H9 (cell line): Measurements from ENCODE around the gene ALLC. TPM values are rescaled to one million over a fixed set of nuclear protein-coding genes. Genes with fewer than 3 reads are reported as not detected.

ENCODE experiments used
- DNase-seq: peaks from one replicate; pipeline ENCODE4 v3.0.0-alpha.2; 2017
- H2AFZ ChIP-seq: one replicate; pipeline ENCODE4 v1.6.1; 2013; ENCODE audit warnings: mild to moderate bottlenecking, low read length, control low read depth, moderate library complexity
- H2AK5ac ChIP-seq: 2 replicates; pipeline ENCODE4 v1.6.1; 2013; ENCODE audit warnings: low read length, control low read depth, mixed read lengths; ENCODE audit not compliant: insufficient read length
- H2BK120ac ChIP-seq: one replicate; pipeline ENCODE4 v1.6.1; 2013; ENCODE audit warnings: low read depth, mild to moderate bottlenecking, low read length, control low read depth, inconsistent platforms; ENCODE audit not compliant: poor library complexity, severe bottlenecking
- H2BK12ac ChIP-seq: 2 replicates; pipeline ENCODE4 v1.6.1; 2013; ENCODE audit warnings: low read length, control low read depth, mixed read lengths, low read depth; ENCODE audit not compliant: insufficient read length
- H2BK15ac ChIP-seq: 2 replicates; pipeline ENCODE4 v1.6.1; 2013; ENCODE audit warnings: low read depth, low read length, control low read depth
- H2BK20ac ChIP-seq: one replicate; pipeline ENCODE4 v1.6.1; 2013; ENCODE audit warnings: low read depth, mild to moderate bottlenecking, low read length, control low read depth, inconsistent platforms; ENCODE audit not compliant: poor library complexity, severe bottlenecking
- H2BK5ac ChIP-seq: 2 replicates; pipeline ENCODE4 v1.6.1; 2013; ENCODE audit warnings: low read length, control low read depth, mixed read lengths; ENCODE audit not compliant: insufficient read length
- H3K14ac ChIP-seq: 2 replicates; pipeline ENCODE4 v1.6.1; 2013; ENCODE audit warnings: low read length, control low read depth; ENCODE audit not compliant: insufficient read depth
- H3K18ac ChIP-seq: 2 replicates; pipeline ENCODE4 v1.6.1; 2013; ENCODE audit warnings: low read depth, mild to moderate bottlenecking, mixed read lengths, low read length, control low read depth; ENCODE audit not compliant: insufficient read length
- H3K23ac ChIP-seq: 2 replicates; pipeline ENCODE4 v1.6.1; 2013; ENCODE audit warnings: low read length, control low read depth, mixed read lengths, low read depth; ENCODE audit not compliant: insufficient read length
- H3K23me2 ChIP-seq: 2 replicates; pipeline ENCODE4 v1.6.1; 2013; ENCODE audit warnings: low read depth, mild to moderate bottlenecking, mixed read lengths, low read length, control low read depth; ENCODE audit not compliant: insufficient read length, poor library complexity, severe bottlenecking
- H3K27ac ChIP-seq: 2 replicates; pipeline ENCODE4 v1.5.1; 2013; ENCODE audit warnings: low read length, control low read depth, mixed read lengths, low read depth; ENCODE audit not compliant: insufficient read length
- H3K27me3 ChIP-seq: 2 replicates; pipeline ENCODE4 v1.6.1; 2013; ENCODE audit warnings: low read length, control low read depth, inconsistent platforms; ENCODE audit not compliant: insufficient read depth
- H3K4ac ChIP-seq: 2 replicates; pipeline ENCODE4 v1.6.1; 2013; ENCODE audit warnings: low read depth, mild to moderate bottlenecking, control low read depth, inconsistent platforms, low read length, moderate library complexity
- H3K4me1 ChIP-seq: 2 replicates; pipeline ENCODE4 v1.6.1; 2013; ENCODE audit warnings: low read length, control low read depth, inconsistent platforms; ENCODE audit not compliant: insufficient read depth
- H3K4me2 ChIP-seq: 2 replicates; pipeline ENCODE4 v1.6.1; 2013; ENCODE audit warnings: low read length, control low read depth, mixed read lengths; ENCODE audit not compliant: insufficient read length, insufficient read depth
- H3K56ac ChIP-seq: 2 replicates; pipeline ENCODE4 v1.6.1; 2013; ENCODE audit warnings: low read depth, mild to moderate bottlenecking, mixed read lengths, low read length, control low read depth; ENCODE audit not compliant: insufficient read length
- H3K79me1 ChIP-seq: 2 replicates; pipeline ENCODE4 v1.6.1; 2013; ENCODE audit warnings: low read depth, mild to moderate bottlenecking, moderate library complexity, low read length, control low read depth, inconsistent platforms; ENCODE audit not compliant: insufficient read depth, poor library complexity, severe bottlenecking
- H3K79me2 ChIP-seq: 2 replicates; pipeline ENCODE4 v1.6.1; 2013; ENCODE audit warnings: low read length, control low read depth, inconsistent platforms; ENCODE audit not compliant: insufficient read depth
- H3K9ac ChIP-seq: 2 replicates; pipeline ENCODE4 v1.6.1; 2013; ENCODE audit warnings: low read length, control low read depth, mixed read lengths; ENCODE audit not compliant: insufficient read length; ENCODE audit errors: extremely low read depth
- H3K9me3 ChIP-seq: one replicate; pipeline ENCODE4 v1.6.1; 2013; ENCODE audit warnings: low read depth, low read length, inconsistent platforms; ENCODE audit not compliant: control insufficient read depth
- H3T11ph ChIP-seq: one replicate; pipeline ENCODE4 v1.6.1; 2013; ENCODE audit warnings: mild to moderate bottlenecking, low read length, control low read depth, inconsistent platforms
- H4K20me1 ChIP-seq: one replicate; pipeline ENCODE4 v1.6.1; 2013; ENCODE audit not compliant: control insufficient read depth, insufficient read length, insufficient read depth
- H4K5ac ChIP-seq: 2 replicates; pipeline ENCODE4 v1.6.1; 2013; ENCODE audit warnings: low read depth, mild to moderate bottlenecking, mixed read lengths, low read length, control low read depth; ENCODE audit not compliant: insufficient read length
- H4K8ac ChIP-seq: replicated peaks from 2 replicates; pipeline ENCODE4 v1.6.1; 2013; ENCODE audit warnings: low read length, control low read depth, mixed read lengths, low read depth; ENCODE audit not compliant: insufficient read length
- H4K91ac ChIP-seq: 2 replicates; pipeline ENCODE4 v1.6.1; 2013; ENCODE audit warnings: low read depth, mild to moderate bottlenecking, moderate library complexity, mixed read lengths, low read length, control low read depth; ENCODE audit not compliant: insufficient read length
- H3K27ac Mint-ChIP-seq, 3 experiments: 2 replicates in 2 of 3; 3 replicates in 1 of 3; pipeline ENCODE4 v1.8.0; 2020 to 2021; ENCODE audit warnings: mixed read lengths in 3 of 3, mild to moderate bottlenecking in 1 of 3, moderate library complexity in 1 of 3
- H3K27me3 Mint-ChIP-seq: 2 replicates; pipeline ENCODE4 v1.8.0; 2021; ENCODE audit warnings: low read depth, mild to moderate bottlenecking, moderate library complexity, mixed read lengths
- H3K36me3 Mint-ChIP-seq, 3 experiments: 2 replicates in 2 of 3; 3 replicates in 1 of 3; pipeline ENCODE4 v1.8.0; 2020 to 2021; ENCODE audit warnings: low read depth in 3 of 3, mixed read lengths in 3 of 3; ENCODE audit not compliant: insufficient read depth in 1 of 3
- H3K4me1 Mint-ChIP-seq, 2 experiments: 2 replicates each; pipeline ENCODE4 v1.8.0; 2020; ENCODE audit warnings: mixed read lengths in 2 of 2
- H3K4me3 Mint-ChIP-seq, 2 experiments: 2 replicates in 1 of 2; 3 replicates in 1 of 2; pipeline ENCODE4 v1.8.0; 2020 to 2021; ENCODE audit warnings: mild to moderate bottlenecking in 2 of 2, mixed read lengths in 2 of 2, moderate library complexity in 1 of 2
- H3K9me3 Mint-ChIP-seq, 2 experiments: 2 replicates in 1 of 2; 3 replicates in 1 of 2; pipeline ENCODE4 v1.8.0; 2020; ENCODE audit warnings: mild to moderate bottlenecking in 2 of 2, mixed read lengths in 2 of 2, moderate library complexity in 1 of 2
- CTCF ChIP-seq: fragments of 200-600 bp; sonication (generic); conservative IDR thresholded peaks from 3 replicates; pipeline ENCODE4 v1.8.0; 2021; ENCODE audit warnings: antibody characterized with exemption, mild to moderate bottlenecking
- WGBS: extraction: QIAGEN DNeasy Blood & Tissue Kit; methylation state at CpG from one replicate; pipeline ENCODE4 v1.1.7; 2013; ENCODE audit warnings: missing lambda C conversion rate, low lambda C conversion rate, mixed read lengths; ENCODE audit not compliant: insufficient read length; ENCODE audit errors: extremely low coverage; 5-methylcytosine and 5-hydroxymethylcytosine counted together
- total RNA-seq: library from RNA; stranded (reverse); gene quantifications from 2 replicates; pipeline ENCODE4 v1.2.1, GENCODE V29; 2021

Gene ALLC
- total RNA-seq, 1 experiment from 2014 or later: not detected

DNA sequence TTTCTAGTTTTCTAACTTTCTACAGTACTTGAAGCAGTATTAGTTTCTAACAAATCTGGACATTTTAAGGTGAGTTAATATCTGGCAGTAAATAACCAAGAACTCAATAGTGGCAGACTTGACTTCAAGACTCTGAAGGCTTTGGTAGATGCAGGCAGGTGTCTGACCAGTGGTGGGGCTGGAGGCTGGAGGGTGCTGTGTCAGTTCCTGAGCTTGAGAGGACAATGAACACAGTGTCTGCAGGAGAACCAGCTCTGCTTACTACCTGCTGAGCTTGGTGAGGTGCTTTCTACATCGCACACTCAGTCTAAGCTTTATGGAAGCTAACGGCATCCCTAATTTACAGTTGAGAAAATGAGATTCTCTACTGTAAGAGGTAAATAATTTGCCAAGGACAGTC, 21.2 kb downstream of the ALLC start:
- no peak for TF ChIP-seq CTCF
- no peak overlapping the region for H2BK20ac ChIP-seq
- H3K4ac ChIP-seq: no peak overlapping the region
- H3K4me1 ChIP-seq: no peaks in the 10 kb centered on the region
- H3K23ac ChIP-seq: no peak overlapping the region
- no peak overlapping the region for H3K56ac ChIP-seq
- DNase-seq: no peak
- peaks cover 13% of the 10 kb centered on the region for H3K27me3 Mint-ChIP-seq
- H3K9ac ChIP-seq: no peak overlapping the region
- no peaks in the 10 kb centered on the region for H3K36me3 Mint-ChIP-seq
- no peaks in the 10 kb centered on the region; a peak in 1 of 5 replicates for H3K9me3 Mint-ChIP-seq
- H3K9me3 ChIP-seq: no peaks in the 10 kb centered on the region
- no peak overlapping the region for H2BK12ac ChIP-seq
- H3K27ac Mint-ChIP-seq: no peak overlapping the region
- H3K18ac ChIP-seq: no peak overlapping the region
- H3K79me1 ChIP-seq: no peaks in the 10 kb centered on the region
- H2BK5ac ChIP-seq: no peak overlapping the region
- no peak overlapping the region for H3K4me3 Mint-ChIP-seq
- no peaks in the 10 kb centered on the region for H4K20me1 ChIP-seq
- no peak overlapping the region for H2BK15ac ChIP-seq
- H3K27ac ChIP-seq: no peak overlapping the region
- H3K79me2 ChIP-seq: no peaks in the 10 kb centered on the region
- H2AK5ac ChIP-seq: no peak overlapping the region
- WGBS: no CpG with 5 or more reads among the region's 2 CpGs
- no peak overlapping the region for H3T11ph ChIP-seq
- H3K14ac ChIP-seq: no peak overlapping the region
- no peak overlapping the region for H4K5ac ChIP-seq
- no peak overlapping the region for H2BK120ac ChIP-seq
- H3K4me1 Mint-ChIP-seq: no peaks in the 10 kb centered on the region
- H3K23me2 ChIP-seq: no peaks in the 10 kb centered on the region
- no peaks in the 10 kb centered on the region for H3K27me3 ChIP-seq
- H4K91ac ChIP-seq: no peak overlapping the region
- H3K4me2 ChIP-seq: no peak overlapping the region
- H4K8ac ChIP-seq: no peak overlapping the region
- H2AFZ ChIP-seq: no peak overlapping the region
